HEK293 (cell line): ENCODE data around the gene AATK.

Source experiments
- BCL11A ChIP-seq: fragments of 450-650 bp; formaldehyde crosslinking; IDR thresholded peaks from 2 replicates; pipeline ENCODE4 v1.5.1; 2016; ENCODE audit warnings: low read depth, missing biosample characterization, missing genetic modification characterization
- GLI2 ChIP-seq: fragments of 450-650 bp; formaldehyde crosslinking; IDR thresholded peaks from 2 replicates; pipeline ENCODE4; 2017; ENCODE audit warnings: missing biosample characterization, missing genetic modification characterization, low read depth, borderline replicate concordance
- YY1 ChIP-seq: fragments of 450-650 bp; formaldehyde crosslinking; IDR thresholded peaks from 2 replicates; pipeline ENCODE4 v1.5.1; 2018; ENCODE audit warnings: missing biosample characterization, missing genetic modification characterization
- ZNF174 ChIP-seq: fragments of 450-650 bp; formaldehyde crosslinking; IDR thresholded peaks from 2 replicates; pipeline ENCODE4 v1.5.0; 2017; ENCODE audit warnings: missing biosample characterization, mild to moderate bottlenecking, missing genetic modification characterization
- ZNF274 ChIP-seq, 2 experiments: fragments of 200-500 bp in 1 of 2; fragments of 450-650 bp in 1 of 2; sonication (Bioruptor generic) in 1 of 2; formaldehyde crosslinking in 1 of 2; IDR thresholded peaks; 2 replicates each; pipeline versions ENCODE4 v1.5.1 to v1.6.1; 2014 to 2016; ENCODE audit warnings: borderline replicate concordance in 1 of 2, inconsistent platforms in 1 of 2, low read length in 1 of 2, missing biosample characterization in 1 of 2, missing genetic modification characterization in 1 of 2
- ZNF311 ChIP-seq: fragments of 450-650 bp; formaldehyde crosslinking; IDR thresholded peaks from 2 replicates; pipeline ENCODE4 v1.5.1; 2017; ENCODE audit warnings: missing biosample characterization, missing genetic modification characterization, borderline replicate concordance
- ZNF514 ChIP-seq: fragments of 450-650 bp; formaldehyde crosslinking; IDR thresholded peaks from 2 replicates; pipeline ENCODE4 v1.5.1; 2016; ENCODE audit warnings: missing biosample characterization, missing genetic modification characterization
- ZNF530 ChIP-seq: fragments of 450-650 bp; formaldehyde crosslinking; IDR thresholded peaks from 2 replicates; pipeline ENCODE4 v1.5.1; 2016; ENCODE audit warnings: low read depth, missing biosample characterization, missing genetic modification characterization
- ZNF544 ChIP-seq: fragments of 450-650 bp; formaldehyde crosslinking; IDR thresholded peaks from 2 replicates; pipeline ENCODE4 v1.5.0; 2017; ENCODE audit warnings: missing biosample characterization, missing genetic modification characterization
- ZNF747 ChIP-seq: fragments of 450-650 bp; formaldehyde crosslinking; IDR thresholded peaks from 2 replicates; pipeline ENCODE4 v1.5.1; 2016; ENCODE audit warnings: missing biosample characterization, missing genetic modification characterization
- TF ChIP-seq, protein P1 (sequence below): fragments of 450-650 bp; formaldehyde crosslinking; IDR thresholded peaks from 2 replicates; pipeline ENCODE4 v1.5.1; 2016; ENCODE audit warnings: missing biosample characterization, missing genetic modification characterization

DNA sequence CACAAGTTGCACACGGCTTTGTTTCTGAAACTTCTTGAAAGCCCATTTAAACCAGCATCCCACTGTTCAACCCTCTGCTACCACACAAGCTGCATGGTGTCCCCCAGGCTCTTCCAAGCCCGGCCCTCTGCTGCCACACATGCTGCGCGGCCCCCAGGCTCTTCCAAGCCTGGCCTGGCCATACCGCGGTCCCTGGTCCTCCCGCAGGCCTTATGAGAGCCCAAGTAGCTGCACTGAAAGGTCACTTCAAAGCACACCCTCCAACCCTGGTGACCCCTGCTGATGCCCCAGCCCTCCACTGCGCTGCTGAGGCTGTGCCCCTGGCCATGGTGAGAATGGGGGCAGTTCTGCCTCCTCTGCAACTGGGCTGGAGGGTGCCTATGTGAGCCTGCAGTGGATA, 26.6 kb downstream of the AATK start:
- TF ChIP-seq ZNF174 (tag by site-specific recombination) (no peak), ZNF530 (no peak), GLI2 (tag by site-specific recombination) (no peak), ZNF311 (tag by site-specific recombination) (no peak), YY1 (tag by site-specific recombination) (no peak), ZNF747 (tag by site-specific recombination) (no peak), ZNF274 (IDR thresholded peaks at IDR 0.05; ENCODE audit: low read length) (no peak), ZNF274 (tag by site-specific recombination; IDR thresholded peaks at IDR 0.05; ENCODE audit: borderline replicate concordance) (no peak), BCL11A (no peak), ZNF514 (tag by site-specific recombination) (no peak), ZNF544 (no peak)
- TF ChIP-seq, protein P1, sequence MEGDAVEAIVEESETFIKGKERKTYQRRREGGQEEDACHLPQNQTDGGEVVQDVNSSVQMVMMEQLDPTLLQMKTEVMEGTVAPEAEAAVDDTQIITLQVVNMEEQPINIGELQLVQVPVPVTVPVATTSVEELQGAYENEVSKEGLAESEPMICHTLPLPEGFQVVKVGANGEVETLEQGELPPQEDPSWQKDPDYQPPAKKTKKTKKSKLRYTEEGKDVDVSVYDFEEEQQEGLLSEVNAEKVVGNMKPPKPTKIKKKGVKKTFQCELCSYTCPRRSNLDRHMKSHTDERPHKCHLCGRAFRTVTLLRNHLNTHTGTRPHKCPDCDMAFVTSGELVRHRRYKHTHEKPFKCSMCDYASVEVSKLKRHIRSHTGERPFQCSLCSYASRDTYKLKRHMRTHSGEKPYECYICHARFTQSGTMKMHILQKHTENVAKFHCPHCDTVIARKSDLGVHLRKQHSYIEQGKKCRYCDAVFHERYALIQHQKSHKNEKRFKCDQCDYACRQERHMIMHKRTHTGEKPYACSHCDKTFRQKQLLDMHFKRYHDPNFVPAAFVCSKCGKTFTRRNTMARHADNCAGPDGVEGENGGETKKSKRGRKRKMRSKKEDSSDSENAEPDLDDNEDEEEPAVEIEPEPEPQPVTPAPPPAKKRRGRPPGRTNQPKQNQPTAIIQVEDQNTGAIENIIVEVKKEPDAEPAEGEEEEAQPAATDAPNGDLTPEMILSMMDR = no peak
